AG08396 (cell line): Measurements from ENCODE around the gene EXOC2.

Source experiments
- DNase-seq: peaks from one replicate; pipeline ENCODE4 v3.0.0; 2012; ENCODE audit warnings: low spot score, mixed read lengths

EXOC2 gene

DNA sequence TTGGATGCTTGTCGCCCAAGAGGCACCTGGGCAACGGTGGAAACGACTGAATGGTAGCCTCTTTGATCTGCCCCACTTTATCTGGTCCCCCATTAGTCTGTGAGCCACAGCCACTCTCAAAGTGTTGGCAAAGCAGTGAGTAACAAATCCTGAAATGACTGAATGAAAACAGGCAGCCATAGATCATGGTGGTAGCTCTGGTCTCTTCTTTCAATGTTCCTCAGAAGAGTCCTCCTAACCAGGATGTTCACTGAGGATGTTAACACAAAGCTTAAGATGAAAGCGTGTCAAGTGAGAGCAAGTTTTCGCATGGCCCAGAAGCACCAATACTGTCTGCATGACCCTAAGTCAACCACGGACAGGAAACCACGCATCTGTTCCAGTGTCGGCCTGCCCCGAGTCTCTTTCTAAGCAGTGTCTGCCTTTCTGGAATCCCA is 194.1 kb downstream of the EXOC2 start:
- DNase-seq = no peak

DNA sequence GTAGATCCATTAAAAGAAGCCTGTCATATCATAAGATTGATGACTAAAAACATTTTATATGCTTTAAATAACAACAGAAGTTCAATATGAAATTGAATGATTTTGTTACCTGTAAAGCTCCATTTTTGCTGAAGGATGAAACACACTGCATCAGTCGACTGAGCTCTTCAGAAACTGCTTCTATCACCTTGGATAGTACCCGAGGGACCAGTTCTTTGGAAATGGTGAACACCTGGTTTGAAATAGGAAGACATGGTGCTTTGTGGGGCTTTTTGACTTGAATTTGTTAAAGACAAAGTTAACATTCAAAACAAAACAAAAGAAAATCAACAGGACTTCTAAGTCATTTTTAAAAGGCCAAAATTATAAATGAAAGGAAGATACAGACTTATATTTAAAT is 195.7 kb downstream of the EXOC2 start:
- no peak for DNase-seq

DNA sequence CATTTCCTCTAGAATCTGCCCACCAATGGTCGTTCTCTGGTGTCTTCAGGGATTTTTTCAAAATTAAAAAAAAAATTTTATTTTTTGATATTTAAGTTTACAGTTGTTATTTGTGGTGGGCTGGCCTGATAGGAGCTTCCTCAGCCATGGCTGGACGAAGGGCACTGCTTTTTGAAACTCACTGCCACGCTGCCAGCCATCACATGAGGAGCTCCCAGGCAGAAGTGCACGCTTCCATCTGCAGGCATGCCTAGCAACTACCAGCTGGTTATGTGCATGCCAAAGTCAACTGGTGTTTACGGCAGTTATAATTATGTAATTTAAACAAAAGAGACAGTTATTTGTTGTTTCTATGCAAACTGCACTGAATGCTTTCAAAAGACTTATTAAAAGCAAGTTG is 196.3 kb downstream of the EXOC2 start:
- no peak for DNase-seq

DNA sequence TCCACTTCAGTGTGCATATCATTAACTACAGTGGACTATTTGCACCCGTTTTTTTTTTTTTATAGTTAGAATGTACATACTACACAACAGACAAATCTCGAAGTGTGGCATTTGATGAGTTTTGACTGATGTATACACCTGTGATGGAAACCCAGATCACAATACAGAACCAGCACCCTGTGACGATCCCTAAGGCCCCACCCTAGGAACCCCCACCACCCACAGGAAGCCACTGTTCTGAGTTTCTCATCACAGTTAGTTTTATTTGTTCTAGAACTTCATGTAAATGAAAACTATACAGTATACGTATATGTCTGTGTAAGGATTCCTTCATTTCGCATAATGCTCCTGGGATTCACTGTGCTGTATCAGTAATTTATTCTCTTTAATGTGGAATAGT is 198.5 kb downstream of the EXOC2 start:
- DNase-seq = no peak

DNA sequence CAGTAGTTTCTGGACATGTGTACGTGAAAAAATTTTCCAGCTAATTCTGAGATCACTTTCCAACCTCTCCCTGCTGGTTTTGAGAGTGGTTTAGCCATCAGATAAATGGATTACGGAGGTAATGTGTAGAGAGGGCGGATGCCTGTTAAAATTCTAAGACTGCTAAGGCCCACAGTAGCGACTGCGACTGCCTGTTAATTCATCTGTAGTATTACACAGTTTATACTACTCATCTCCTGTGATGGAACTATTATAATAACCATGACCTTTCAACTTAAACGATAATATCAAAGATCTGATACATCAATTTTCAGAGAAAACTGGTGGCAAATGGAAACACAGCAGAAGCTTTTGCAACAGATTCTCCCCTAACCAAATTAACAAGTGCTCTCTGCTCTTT is 199.1 kb downstream of the EXOC2 start:
- no peak for DNase-seq

DNA sequence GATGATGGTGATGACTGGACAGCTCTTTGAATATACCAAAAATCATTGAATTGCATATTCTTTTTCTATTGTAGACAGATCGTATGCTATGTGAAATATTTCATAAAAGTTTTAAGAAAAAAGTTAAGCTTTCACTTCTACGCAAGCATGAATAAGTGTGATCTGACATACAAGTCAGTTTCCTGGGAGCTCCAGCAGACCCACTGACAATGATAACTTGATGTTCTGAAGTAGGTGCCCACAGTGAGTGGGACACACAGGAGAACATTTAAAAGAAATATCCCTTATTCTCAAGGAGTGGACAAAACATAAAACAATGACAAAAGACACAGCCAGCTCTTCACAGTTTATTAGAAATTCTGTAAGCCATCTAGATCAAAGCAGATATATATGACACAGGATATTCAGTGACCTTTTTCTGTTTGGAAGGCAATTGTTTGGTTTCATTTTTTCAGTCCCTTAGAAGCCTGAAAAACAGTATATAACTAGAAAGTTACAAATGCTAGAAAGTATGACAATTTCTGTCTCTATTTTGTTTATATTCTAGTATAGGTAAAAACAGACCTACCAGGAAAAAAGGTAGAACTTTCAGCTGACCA is 200.0 kb downstream of the EXOC2 start:
- no peak for DNase-seq

DNA sequence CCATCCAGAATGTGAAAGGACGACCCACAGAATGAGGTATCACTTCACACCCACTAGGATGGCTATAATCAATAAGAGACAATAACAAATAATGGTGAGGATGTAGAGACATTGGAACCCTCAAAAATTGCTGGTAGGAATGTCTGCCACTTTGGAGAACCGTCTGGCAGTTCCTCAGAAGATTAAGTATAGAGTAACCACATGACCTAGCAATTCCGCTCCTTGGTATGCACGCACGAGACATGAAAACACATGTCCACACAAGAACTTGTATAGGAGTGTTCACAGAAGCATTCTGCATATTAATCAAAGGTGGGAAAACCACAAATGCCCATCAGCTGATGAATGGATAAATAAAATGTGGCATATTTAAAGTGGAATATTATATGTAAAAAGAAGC is 200.8 kb downstream of the EXOC2 start:
- no peak for DNase-seq

DNA sequence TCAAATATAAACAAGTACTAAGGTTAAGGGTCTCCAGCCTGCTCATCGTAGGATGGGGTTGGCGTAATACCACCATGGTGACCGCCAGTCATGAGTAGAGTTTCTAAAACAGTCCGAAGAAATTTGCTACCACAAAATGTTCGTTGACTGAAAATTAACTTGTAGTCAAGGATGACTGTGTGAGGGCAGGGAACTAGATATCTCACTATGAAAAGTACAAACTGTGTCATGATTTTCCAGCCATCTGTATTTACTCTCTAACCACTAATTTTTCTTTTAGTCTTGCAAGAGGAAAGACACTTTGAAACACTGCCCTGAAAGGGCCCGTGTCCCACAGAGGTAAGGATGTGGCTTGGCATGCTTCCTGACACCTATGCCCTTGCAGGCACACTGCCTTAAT is 201.7 kb downstream of the EXOC2 start:
- no peak for DNase-seq

DNA sequence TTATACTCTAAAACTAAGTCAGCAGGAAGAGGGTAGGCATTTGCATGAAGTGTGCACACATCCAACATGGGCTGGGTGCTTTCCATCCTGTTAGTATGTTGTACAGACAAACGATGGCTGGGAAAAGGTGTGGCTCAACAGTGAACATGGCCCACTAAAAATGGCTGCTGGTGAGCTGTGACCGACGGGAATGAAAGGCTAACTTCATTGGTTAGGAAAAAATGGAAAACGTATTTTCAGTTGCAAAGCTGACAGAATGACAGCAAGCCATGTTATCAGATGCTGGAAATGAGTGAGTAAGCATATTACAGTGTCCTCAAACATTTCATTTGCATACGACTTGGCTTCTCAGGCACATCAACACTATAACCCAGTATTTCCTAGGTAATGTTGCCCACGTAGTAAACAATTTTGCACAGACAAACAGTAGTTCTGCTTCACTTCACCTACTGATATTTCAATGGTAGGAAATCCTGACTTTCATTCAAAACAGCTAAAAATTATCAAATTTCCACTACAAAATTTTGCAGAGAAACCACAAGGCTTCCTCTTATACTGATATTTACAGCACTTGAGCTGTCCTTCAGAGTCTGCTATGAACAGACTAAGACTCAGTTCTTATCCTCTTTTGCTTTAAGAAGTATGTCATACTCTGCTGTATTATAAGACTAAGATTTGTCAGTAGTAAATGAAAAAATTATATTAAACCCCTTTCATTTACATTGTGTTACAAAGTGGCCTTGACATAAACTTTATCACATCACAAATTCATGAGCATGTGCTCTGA is 202.5 kb downstream of the EXOC2 start:
- DNase-seq = no peak

DNA sequence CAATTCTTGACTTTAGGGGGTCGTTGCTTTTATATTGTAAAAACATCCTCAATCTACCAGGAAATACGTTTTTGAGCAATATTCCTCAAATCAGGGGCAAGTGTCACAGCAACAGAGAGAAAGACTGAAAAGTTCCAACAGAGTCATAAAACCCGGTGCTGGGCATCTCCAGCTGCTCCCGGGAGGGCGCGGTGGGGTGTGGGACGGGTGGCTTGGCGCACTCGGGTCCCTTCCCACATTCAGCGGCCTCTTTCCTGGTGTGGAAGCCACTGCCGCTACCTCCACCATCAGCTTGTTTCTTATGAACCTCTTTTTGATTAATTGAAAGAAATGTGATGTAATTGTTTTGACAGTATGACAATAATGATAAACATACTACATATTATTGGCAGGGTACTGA is 203.2 kb downstream of the EXOC2 start:
- DNase-seq = no peak

DNA sequence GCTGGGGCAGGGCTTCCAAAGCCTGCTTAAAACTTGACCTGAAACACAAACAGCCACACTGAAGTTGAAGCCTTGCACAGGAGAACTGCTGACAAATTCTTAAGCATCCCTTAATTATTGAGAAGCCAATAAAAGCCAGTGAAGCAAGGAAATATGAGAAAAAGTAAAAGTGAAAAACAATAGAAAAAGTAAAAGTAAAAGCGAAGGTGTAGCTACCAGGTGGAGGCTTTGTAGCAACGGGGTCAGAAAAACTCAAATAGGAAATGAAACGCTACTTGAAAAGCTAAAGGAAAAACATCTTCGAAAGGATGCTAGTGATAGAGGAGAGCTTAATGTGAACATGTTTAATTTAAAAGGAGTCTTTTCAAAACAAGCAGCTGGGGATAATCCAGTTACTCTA is 203.9 kb downstream of the EXOC2 start:
- no peak for DNase-seq

DNA sequence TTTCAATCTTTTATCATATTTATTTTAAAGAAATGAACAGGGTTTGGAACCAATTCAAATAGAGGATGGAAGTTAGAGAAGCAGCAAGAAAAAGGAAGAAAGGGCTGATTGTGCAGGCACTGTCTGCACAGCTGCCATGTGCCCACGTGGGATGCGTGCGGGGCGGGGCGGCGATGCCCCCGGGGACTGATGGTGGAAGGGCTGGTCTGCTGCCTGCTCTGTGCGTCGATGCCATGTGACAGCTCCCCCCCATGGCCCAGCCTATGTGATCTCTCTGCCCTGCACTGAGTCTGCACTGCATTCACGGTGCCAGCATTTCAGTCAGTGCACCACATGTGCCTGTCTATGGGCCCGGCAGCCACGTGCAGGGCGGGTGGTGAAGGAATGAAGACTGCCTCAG is 205.0 kb downstream of the EXOC2 start:
- no peak for DNase-seq

DNA sequence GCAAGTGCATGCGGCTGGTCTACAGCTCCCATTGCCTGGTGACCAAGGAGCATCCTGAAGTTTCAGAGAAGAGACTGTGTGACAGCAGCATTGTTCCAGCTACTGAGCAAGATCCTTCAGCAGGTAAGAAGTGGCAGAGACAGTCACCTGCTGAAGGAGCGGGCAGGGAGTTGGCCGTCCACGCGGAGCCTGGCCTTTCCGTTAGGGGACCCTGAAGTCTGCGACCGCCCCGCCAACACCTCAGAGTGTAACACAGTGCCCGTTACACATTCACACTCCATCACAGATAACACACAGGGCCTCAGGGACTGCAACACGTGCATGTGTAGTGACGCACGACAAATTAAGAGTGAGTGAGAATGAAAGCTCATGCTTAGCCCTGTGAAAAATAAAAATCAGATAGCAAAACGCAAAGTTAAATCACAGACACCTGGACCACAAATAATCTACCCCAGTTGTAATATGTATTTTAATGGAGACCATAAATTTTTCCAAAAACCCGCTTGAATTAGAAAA is 207.2 kb downstream of the EXOC2 start:
- DNase-seq = no peak

DNA sequence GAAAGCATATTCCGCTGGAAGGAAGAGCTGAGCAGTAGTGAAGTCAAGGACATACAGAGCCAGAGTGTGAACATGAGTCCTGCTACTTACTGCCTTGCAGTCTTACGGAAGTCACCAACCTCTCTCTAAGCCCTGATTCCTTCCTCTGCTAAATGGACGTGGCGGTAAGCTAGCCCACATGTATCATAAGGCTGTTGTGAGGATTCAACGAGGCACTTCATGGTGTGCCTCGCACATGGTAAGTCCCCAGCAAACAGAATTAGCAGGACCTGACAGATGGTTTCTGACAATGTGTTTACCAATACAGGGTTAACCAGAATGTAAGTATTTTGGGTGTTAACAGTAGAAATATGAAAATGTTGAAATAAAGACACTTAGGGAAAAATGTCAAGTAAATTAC is 208.2 kb downstream of the EXOC2 start:
- DNase-seq = no peak

DNA sequence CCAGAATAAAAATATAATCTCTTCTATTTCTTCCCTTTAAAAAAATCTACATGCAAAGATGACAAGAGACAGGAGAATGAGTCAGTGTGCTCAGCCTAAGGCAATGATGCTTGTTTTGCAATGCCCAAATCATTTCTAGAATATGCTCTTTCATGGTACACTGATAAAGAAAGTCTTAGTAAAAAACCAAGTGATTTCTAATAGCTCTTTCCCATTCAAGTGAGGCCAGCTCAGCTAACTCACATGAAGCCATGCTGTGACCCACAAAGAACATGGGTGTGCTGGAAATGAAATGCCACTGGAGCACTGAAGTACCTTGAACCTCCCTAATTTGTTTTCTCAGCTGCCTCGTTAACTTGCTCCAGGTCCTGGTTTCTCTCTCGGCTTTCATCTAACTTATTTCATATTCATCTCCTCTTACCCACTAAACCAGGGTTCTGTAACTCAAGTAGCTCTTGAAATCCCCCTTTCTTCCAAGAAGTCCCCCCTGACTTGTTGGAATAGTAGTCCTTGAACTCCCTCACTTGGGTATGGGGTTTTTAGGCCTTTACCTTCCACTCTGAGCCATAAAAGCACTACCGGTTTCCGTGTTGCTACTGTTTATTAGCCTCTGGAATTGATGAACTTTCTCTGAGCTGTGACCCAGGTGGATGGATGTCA is 208.7 kb downstream of the EXOC2 start:
- DNase-seq = no peak

DNA sequence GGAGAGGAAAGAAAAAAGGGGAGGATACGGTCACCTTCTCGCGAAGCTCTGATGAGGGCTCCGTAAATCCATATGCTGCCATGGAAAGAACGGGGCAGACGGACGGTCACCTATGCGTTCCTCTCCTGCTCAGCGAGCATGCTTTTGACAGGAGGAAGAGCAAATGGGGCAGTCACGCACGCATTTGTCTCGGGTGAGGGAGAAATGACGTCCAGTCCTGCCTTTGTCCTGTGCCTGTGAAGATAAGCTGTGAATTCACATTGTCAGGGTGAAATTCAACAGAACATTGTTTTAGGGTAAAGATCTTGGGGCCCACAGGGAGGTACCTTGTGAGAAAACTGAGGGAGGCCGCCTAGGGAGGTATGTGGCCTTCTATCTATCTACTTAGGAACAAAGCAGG is 217.6 kb downstream of the EXOC2 start:
- no peak for DNase-seq

DNA sequence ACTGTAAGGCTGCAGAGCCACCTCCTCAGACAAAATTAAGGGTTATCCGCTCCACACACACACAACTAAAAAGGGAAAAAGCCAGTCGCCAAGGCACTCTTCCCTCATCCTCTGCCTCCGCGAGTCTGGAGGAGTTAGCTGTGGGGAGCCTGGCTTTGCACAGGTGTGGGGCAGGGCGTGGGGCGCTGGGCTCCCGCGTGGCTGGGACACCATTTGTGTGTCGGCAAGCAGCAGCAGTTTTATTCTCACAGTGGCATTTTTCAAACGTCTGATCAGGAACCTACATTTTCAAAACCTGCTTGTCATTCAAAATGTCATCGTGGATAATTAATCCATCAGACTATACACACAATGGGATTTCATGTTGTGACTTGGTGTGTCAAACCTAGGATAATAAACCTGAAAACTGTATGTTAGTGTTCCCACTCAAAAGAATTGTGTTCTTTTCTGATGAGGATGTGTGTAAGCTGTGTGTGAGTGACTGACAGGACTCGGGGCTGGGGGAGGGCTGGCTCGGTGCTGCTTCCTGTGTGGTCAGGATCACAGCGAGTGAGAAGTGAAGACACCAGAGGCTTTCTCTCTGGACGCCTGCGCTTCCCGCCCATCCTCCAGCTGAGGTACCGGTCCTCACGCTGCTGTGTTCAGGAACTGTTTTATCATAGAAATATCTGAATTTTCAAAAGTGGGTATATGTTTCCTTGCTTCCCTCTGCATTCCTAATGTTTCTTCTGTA is 218.3 kb downstream of the EXOC2 start:
- DNase-seq = no peak

DNA sequence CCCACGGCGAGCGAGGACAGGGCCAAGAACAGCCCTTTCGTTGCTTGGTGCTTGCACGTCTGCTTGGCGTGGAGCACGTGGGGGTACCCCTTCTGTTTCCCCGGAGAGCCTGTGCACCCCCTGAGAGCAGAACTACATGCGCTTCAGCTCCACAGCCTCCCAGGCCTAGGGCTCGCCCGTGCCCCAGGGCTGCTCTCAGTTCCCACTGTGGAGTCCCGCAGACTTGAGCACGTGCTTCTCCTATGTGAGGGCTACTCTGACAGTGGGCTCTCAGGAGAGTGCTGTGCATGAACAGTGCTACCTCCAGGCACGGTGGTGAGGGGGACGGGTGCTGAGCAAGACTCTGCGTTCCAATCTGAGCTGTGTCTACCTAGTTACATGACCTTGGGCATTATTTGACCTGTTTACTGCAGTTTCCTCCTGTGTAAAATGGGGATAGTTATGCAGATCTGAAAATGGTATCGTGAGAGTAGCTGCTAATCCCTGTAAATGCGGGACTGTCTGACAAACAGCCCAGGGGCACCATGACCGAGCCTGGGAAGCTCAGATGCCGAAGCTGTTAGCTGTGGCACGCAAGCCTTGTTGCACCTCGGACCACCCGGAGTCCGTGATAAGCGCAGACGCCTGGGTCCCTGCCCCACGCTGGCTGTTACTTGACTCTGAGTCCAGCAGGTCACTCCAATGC is 219.0 kb downstream of the EXOC2 start:
- DNase-seq = no peak

DNA sequence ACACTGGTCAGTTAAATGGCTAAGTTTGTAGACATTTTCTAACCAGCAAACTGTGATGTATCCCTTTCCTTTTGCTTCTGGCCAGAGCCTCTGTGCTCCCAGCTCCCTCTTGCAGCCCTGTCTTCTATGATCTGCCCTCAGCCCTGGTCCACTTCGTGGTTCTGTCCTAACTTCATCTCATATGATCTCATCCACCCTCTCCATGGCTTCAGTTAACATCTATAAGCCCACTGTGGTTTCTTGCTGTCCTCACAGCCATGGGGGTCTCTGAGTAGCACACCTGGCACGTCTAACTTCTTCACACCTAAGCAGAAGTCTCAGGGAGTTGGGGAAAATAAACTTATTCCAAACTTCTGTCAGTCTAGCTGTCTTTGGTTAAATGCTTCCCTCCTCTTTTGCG is 219.6 kb downstream of the EXOC2 start:
- no peak for DNase-seq

DNA sequence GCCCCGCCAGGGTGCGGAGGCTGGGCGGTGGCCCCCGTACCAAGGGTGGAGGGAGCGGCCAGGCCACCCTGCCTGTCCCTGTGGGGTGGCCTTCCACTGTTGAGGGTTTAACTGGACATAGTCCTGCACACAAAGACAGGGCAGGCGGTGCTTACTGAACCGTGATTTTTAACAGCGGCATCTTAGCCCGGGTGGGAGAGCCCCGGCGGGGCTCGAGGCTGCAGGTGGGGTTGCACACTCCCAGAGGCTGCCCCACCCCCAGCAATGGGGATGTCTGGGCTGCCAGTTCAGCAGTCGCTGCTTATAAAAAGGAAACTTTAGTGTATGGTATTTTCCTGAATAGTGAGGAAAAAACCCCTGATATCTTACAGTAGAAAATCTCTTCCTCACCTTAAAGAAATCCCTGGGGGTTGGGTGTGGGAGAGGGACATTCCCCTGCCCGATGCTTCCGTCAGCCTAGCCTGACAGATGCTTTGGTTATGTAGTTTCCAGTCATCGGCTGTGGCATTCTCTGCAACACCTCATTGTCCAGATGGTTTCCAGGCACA is 222.0 kb downstream of the EXOC2 start:
- no peak for DNase-seq

DNA sequence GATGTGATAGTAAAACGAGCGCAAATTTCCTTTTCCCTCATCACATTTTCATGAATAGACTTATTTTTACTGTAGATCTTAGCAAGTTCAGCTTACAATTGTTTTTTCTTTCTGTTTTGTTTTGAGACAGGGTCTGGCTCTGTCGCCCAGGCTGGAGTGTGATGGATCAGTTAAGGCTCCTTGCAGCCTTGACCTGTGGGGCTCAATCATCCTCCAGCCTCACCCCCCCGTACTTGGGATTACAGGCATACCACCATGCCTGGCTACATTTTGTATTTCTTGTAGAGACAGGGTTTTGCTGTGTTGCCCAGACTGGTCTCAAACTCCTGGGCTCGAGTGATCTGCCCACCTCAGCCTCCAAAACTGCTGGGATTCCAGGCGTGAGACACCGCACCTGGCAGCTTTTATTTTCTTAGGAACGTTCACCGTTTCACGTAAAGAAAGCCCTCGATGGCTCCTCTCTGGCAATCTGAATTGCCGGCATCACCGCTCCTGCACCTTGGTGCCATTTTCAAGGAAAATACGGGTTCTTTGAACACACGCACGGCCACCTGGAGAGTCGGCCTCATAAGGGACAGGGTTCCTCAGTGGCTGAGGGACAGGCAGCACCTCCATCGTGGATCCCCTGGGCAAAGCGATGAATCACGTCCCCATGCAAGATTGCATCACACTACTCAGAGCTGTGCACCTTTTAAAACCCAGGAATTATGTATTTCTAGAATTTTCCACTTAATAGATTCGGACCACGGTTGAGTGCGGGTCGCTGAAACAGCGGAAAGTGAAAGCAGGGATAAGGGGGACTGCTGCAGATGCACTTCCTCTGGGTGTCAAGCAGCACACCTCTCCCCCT is 222.7 kb downstream of the EXOC2 start:
- no peak for DNase-seq
